Measurements from ENCODE around the gene NCAM1.

DNA sequence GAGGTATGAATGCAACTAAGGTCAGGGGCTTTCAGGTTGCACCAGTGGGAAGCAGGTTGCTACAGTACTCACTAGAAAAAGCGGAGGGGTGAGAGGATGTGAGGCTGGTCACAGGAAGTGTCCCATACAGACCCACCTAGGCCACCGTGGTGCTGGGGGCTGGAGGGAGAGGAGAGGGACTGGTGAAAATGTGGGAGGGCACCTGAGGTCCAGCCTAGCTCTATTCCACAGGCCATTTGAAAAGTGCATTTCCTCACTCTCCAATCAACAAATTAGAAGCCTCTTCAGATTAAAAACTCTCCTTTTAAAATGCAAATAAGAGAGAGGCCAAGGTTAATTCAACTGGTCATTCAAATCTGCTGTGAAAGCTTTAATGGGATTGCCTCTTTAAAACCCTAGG is 38.6 kb upstream of the NCAM1 start:
- TF ChIP-seq, protein P1, sequence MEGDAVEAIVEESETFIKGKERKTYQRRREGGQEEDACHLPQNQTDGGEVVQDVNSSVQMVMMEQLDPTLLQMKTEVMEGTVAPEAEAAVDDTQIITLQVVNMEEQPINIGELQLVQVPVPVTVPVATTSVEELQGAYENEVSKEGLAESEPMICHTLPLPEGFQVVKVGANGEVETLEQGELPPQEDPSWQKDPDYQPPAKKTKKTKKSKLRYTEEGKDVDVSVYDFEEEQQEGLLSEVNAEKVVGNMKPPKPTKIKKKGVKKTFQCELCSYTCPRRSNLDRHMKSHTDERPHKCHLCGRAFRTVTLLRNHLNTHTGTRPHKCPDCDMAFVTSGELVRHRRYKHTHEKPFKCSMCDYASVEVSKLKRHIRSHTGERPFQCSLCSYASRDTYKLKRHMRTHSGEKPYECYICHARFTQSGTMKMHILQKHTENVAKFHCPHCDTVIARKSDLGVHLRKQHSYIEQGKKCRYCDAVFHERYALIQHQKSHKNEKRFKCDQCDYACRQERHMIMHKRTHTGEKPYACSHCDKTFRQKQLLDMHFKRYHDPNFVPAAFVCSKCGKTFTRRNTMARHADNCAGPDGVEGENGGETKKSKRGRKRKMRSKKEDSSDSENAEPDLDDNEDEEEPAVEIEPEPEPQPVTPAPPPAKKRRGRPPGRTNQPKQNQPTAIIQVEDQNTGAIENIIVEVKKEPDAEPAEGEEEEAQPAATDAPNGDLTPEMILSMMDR (IDR thresholded peaks at IDR 0.05), result no peak
- no peak for TF ChIP-seq POLR2A (IDR thresholded peaks at IDR 0.05)
